GM21381 (cell line): Measurements from ENCODE around the gene PFKM.
"Not testable (repeated sequence)": the region's sequence is repeated elsewhere in the genome, so short reads cannot be mapped to it uniquely, and the experiment has no call there.

Experiments used
- ATAC-seq: cut with Tn5 transposase; IDR thresholded peaks from one replicate; pipeline ENCODE4 v1.9.1; 2021; ENCODE audit warnings: mild to moderate bottlenecking, moderate library complexity; ENCODE audit not compliant: unreplicated experiment

The PFKM gene

DNA sequence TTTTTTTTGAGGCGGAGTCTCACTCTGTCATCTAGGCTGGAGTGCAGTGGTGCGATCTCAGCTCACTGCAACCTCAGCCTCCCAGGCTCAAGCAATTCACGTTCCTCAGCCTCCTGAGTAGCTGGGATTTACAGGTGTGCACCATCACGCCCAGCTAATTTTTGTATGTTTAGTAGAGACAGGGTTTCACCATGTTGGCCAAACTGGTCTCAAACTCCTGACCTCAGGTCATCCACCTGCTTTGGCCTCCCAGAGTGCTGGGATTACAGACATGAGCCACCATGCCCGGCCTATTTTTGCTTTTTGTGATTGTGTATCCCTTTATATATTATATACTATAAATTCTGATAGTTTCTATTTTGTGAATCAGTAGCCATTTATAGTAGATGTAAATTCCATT is 36.6 kb downstream of the PFKM start:
- ATAC-seq: not testable (repeated sequence)

DNA sequence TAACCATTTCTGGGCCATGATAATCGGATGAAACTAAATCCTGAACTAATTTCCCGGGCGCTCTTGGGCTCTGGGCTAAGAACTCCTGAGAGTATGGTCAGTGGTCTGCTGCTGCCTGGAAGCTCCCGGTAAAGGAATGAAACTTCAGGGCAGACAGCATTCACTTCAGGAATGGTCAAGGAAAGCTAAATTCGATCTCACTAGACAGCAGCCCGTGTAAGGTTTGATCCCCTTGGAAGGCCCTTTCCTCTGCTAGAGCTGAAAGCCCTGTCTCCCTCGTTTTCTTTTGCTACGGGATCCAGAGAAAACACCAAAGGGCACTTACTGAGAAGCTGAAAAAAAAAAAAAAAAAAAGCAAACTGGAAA is 37.5 kb downstream of the PFKM start:
- ATAC-seq: no peak

DNA sequence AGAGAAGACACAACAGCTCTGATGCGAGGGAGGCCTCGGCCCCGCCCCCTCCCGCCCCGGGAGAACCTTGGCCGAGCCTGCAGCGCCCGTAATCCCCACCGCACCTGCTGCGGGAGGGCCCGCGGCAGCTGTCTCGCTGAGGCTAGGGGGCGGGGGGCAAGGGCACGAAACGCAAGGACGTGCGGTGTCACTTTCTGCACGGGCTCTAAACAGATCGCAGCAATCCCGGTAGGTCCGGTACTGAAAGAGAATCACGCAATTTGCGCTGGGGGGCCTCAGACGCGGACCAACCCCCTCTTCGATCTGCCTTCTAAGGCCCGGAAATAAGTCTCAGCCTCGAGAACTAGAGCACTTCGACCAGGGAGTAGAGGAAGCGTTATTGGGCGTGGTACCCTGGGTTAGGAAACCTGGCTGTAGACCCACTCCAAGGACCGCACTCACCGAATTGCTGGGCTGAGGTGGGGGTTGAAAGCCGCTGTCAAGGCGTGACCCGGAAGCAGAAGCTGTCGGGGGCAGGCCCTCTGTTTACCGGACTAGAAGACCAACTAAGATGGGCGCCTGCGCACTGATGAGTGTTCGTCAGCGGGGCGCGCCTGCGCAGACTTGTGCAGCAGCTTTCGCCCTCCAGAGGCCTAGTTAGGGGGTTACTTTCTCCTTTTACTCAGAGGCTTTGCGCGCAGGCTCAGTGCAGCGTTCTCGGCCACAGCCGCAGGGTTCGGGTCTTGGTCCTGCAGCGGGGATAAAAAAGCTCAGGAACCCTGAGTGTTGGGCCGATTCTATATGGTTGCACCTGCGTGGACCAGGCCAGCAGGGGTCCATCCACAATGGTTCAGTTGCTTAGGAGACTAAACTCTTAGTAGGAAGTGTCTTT is 38.1 kb downstream of the PFKM start, which contains the start of gene ASB8:
Gene ASB8, minus strand, starts transcription at position 498 of the 871 bp plus-strand sequence. CDS start 4,019 bp downstream, outside the sequence.
- peak; percentile 80 for ATAC-seq

DNA sequence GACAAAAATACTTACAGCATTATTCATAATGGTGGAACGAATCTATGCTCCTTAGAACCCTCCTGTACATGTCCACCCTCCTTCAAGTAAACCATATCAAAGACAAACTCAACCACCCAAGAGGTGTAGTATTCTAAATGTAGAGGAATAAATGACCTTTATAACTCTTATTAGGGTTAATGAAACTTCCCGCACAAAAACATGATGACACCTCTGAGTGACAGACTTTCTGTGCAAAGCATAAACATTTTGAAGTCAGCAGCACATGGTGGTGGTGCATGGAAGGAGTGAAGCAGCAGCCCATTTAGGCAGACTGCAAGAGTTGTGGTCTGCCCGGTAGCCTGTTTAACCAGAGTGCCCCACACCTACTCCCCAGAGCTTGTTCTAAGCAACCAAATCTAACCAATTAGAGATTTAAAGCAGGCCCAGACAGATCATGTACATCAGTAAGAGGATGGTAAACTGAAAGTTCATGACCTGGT is 38.8 kb downstream of the PFKM start:
- ATAC-seq: no peak

DNA sequence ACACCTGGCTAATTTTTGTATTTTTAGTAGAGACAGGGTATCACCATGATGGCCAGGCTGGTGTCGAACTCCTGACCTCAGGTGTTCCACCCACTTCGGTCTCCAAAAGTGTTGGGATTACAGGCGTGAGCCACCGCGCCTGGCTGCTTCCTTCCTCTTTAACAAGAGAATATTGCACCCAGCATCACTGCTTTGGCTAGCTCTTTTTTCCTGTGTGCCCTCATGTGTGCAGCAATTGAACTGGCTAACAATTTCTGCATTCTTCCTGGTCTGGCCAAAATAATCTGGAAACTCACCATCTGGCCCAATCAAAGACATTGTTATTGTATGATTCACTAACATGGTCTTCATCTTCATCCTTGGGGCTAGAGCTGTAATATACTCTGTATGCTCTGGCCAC is 40.9 kb downstream of the PFKM start:
- no peak for ATAC-seq

DNA sequence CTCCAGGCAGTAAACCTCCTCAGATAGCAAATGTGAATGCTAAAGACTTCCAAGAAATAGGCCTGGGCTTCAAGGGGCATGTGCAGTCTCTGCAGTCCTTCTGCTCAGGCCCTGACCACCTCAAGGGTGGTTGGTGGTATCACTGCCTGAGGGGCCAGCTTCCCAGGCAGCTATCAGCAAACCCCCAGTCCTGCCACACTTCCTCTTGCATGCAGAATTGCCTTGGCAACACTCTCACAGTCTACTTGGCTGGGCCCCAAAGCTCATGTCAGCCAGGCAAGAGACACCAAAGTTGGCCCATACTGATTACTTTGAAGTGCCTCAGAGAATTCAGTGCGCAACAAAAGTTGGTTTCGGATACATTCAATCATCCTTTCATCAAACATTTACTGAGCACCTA is 41.6 kb downstream of the PFKM start:
- no peak for ATAC-seq

DNA sequence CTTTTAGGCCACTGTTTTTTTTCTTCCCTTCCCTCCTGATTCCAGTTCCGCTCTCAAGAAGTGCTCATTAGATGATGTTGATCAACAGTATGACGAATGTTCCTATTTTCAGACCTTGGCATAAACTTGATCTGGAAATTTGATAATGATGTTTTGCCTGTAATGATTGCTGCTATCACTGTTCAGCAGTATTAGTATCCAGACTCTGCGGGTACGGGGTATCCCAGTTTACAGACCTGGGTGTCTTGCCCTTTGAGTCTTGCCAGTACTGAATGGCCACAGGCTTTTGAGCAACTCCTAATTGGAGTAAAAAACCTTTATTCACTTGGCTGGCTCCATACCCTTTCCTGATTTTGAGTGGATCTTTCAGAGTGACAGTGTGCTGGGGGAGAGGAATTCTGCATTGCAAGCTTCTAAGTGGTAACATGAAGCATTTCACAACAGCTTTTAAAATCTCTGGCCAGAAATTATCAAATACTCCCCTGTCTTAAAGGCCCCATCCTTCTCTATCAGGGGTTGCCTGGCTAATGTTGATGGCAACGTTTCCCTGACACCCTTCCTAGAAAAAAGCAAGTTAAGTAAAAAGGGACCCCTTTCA is 44.1 kb downstream of the PFKM start:
- no peak for ATAC-seq

DNA sequence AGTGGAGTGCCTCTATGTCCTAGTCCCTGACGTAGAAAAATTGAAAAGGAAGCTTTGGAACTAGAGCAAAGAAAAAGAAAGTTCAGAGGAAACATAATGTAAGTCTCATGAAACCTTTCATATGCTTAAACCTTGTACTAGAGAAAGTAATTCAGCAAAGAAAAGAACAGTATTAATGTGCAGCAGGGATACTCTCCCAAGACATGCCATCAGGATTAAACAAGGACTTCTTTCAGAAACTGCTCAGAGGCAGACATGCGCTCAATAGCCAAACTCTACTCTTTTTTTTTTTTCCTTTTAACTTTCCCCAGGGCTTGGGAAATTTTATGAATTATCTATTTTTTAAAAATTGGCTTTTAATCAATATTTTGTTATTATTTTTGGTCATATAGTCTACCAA is 45.3 kb downstream of the PFKM start:
- no peak for ATAC-seq

DNA sequence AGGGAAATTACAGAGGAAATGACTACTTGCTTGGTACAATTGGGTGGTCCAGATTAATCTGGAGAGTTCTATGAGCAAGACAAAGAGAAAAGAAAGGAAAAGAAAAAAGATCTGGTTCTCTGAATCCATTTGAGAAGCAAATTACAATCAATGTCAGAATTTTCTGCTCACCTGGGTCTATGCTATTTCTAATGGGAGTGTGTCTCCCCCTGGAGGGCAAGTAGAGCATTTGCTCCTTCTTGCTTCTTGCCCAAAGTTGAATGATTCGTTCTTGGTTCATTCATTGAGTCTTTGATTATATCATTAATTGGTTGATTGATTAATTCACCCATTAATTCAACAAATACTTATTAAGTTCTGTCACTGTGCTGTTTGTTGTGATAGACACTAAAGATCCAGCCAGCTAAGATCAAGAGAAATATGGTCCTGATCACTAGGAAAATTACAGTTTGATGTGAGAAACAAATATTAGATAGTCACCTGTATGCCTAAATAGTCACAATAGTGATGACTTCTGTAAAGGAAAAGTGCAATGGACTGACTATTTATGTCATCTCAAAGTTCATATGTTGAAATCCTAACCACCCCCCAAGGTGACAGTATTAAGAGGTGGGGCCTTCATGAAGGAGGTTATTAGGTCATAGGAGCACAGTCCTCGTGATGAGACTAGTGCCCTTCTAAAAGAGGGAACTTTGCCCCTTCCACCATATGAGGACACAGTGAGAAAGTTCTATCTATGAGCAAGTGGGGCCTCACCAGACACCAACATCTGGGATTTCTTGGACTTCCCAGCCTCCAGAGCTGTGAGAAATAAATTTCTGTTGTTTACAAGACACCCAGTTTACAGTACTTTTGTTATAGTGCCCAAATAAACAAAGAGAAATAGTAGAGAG is 46.2 kb downstream of the PFKM start:
- ATAC-seq: no peak

DNA sequence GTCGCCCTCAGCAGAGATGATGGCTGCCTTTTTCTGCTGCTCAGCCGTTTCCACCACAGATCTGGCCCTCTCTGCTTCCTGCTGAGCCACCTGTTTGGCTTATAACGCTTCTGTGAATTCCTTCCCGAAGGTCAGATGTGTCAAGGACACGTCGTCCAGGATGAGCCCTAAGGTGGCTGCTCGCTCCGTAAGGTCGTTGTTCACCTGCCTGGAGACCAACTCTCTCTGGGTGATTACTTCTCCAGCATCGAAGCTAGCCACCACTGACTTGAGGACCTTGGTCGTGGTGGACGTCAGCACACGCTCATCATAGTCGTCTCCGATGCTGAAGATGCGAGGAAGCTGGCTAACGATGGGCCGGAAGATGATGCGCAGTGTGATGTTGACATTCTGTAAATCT is 49.8 kb downstream of the PFKM start:
- ATAC-seq: no peak

DNA sequence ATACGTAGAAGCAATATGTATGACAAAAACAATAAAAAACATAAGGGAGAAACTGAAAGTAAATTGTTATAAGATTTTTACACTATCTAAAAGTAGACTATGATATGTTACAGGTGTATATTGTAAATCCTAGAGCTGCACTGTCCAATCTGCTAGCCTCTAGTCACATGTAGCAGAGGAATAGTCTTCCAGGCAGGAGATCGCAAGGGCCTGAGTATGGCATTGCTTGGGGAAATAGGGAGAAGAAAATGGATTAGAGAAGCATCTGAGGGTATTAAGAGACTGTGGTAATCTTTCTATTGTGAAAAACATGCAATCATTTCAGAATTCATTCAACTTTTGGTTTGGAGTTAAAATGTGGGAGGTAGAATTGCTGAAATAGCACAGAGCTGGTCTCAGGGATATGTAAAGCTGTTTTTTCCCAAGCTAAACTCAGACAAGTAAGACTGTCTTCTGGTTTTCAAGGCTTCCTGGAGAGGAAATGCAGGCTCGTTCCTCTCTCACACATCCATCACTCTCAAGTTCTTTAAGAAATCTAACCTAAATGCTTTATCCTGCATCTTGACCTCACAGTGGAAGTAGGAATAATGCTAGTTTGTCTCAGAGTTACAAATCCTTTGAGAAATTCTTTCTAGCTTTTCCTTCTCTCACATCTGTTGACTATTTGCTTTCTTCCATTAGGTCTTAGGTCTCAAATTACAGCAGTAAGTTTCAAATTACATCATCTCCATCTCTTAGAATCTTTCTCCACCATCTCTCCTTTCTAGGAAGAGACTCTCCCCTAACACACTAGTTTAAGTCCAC is 56.7 kb downstream of the PFKM start:
- no peak for ATAC-seq

DNA sequence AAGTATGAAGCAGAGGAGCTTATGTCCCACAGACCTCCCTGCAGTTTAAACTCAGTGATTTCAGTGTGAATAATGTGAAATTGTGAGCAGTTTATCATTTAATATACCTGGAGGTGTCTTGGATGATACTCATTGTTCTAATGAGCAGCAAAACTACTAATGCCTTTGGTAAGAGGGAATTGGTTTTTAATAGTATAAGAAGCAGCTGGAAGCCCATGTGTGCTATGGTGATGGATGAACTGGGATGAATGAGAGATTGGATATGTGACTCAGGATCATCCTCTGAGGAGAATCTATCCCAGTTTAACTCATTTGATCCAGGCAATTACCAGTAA is 57.2 kb downstream of the PFKM start:
- ATAC-seq: no peak

DNA sequence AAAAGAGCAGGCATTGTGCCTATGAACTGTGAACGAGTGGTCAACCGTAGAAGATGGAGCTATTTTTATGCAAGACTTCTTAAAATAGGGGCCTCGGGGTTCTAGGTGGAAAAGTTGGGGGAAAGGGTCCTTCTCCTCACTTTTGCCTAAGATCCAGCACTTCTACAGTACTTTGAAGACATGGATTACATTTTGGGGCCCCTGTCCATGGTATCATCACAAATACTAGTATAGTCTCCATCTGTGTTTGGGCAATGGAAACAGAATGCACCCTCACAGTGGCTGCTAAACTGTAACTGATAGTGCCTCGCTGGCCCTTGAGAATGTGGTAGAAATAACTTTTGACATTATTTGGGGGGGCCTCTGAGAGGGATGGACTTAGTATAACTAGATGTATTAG is 58.8 kb downstream of the PFKM start:
- ATAC-seq: no peak

DNA sequence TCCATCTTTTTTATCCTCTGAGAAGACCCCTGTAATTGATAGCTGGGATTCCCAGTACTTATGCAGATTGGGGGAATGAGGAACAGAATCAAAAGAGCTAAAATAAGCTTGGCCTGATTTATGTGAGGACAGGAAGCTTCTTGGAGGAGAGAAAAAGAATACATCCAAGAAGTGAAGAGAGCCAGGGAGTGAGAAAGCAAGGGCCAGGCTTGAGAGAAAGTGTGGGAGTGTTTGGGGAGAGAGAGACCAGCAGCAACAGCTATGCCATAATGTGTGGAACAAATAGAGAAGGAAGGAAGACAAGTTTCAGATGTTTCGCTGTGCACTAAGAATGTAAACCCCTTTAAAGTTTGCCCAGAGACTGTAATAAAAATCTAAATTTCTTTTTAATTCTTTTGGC is 60.3 kb downstream of the PFKM start:
- ATAC-seq: no peak

DNA sequence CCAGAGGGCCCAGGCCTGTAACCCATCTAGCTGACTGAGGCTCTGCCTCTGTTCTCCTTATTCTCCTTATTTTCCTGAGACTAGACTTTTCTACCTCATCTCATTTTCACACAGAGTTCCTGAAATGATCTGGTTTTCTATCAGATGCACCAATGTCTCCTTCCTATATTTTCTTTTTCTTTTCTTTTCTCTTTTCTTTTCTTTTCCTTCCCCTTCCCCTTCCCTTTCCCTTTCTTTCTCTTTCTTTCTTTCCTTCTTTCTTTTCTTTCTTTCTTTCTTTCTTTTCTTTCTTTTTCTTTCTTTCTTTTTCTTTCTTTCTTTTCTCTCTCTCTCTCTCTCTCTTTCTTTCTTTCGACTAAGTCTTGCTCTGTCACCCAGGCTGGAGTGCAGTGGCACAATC is 61.3 kb downstream of the PFKM start:
- no peak for ATAC-seq

DNA sequence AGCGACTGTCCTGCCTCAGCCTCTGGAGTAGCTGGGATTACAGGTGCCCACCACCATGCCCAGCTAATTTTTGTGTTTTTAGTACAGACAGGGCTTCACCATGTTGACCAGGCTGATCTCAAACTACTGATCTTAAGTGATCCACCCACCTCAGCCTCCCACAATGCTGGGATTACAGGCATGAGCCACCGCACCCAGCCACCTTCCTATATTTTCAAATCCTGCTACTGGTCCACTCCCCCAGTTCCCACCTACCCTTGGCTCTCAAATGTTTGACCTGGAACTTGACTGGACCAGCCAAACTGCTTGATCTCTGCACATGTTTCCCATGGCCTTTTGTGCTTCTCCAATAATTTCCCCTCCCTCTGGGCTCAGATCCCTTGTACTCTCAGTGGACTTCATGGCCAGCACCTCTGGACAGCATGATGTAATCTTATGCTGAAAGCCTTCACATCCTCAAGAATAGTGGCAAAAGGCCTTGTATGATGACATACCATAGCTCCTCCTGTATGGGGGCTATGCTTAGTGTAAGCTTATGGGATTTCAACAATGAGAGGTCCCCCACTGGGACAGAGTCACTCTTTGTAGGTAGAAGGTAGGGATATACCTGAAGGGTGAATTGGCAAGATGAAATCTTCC is 61.8 kb downstream of the PFKM start:
- ATAC-seq: no peak

DNA sequence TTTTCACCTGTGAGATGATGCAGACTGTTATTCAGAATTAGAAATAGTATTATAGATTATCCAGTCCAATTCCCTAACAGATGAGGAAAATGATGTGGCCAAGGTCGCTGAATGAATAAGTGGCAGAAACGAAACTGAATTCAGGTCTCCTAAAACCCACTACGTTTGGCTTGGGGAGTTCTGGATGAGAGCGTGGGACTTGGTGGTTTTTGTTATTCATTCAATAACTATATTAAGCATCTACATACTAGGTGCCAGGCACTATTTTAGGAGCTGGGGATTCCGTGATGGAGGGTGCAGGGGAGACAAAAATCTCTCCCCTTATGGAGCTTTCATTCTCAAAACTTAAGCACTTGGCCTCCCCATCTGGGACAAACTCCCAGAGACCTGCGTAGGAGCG is 63.5 kb downstream of the PFKM start:
- peak; percentile 7 for ATAC-seq

DNA sequence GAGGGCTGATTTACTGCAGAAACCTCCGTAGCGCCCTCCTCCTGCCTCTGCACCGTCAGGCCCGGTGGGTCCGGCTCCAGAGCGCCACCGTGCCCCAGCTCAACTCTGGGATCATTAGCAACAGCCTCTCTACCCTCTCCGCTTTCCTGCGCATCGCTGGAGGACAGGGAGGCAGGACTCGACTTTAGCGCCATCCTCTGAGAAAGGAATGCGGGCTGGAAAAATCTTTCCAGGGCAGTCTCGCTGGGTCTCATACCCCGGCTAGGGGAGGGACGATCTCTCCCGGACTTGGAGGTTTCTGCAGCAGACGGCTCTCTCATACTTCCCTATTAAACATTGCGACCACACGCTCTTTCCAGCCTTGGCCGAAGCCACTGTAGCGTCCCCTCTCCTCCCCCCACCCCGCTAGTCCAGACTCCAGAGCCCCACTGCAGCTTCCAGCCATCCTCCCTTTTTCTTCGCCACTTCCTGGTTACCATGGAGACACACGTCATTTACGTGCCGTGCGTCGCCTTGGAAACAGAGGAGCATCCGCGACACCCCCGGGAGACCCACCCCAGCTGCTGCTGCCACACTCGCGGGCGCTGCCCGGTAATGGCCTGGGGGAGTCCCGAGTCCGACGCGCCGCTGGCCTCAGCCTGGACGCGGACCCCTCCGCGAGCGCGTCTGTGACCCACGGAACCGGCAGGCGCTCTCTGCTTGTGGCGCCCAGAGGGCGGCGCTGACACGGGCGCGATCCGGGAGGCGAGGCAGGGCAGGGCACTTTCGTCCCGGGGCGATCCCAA is 64.1 kb downstream of the PFKM start, which contains the start of gene CCDC184:
Gene CCDC184, plus strand, starts transcription at position 554 of the 785 bp plus-strand sequence. CDS start 479 bp downstream, outside the sequence.
- ATAC-seq: peak; percentile 69

DNA sequence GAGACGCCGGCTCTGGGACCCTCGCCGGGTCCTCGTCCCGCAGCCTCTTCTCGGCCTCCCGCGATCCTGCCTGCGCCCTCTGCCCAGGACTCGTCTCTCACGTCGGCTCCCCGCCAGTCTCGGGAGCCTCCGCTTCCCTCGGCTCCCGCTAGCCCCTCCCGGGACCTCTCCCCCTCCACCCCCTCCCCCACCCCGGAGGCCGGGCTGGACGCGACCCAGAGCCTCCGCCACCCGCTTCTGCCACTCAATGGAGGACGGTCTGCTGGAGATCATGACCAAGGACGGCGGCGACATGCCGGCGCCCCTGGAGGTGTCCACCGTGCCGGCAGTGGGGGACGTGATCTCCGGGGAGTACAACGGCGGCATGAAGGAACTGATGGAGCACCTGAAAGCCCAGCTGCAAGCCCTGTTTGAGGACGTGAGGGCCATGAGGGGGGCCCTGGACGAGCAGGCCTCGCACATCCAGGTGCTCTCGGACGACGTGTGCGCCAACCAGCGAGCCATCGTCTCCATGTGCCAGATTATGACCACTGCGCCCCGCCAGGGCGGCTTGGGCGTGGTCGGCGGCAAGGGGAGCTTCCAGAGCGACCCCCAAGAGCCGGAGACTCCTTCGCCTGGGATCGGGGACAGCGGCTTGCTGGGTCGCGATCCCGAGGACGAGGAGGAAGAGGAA is 64.8 kb downstream of the PFKM start:
- ATAC-seq: no peak
